ENCODE results near the gene ZNF638. TPM values are rescaled to one million over a fixed set of nuclear protein-coding genes. Genes with fewer than 3 reads are reported as not detected.

The ZNF638 gene
- total RNA-seq, 1 experiment from 2014 or later = 40.0 TPM

DNA sequence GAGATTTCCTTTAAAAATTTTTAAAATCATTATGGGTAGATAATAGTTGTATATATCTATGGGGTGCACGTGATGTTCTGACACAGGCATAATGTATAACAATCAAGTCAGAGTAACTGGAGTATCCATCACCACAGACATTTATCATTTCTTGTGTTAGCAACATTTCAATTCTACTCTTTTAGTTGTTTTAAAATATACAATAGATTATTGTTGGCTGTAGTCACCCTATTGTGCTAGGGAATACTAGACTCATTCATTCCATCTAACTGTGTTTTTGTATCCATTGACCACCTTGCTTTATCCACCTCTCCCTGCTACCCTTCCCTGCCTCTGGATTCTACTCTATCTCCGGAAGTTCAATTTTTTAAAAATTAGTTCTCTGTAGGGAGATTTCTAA, 152.8 kb downstream of the ZNF638 start:
- H3K9me3 ChIP-seq = no peaks in the 10 kb centered on the region
- no peaks in the 10 kb centered on the region for H3K36me3 ChIP-seq
- H3K4me3 ChIP-seq = no peak overlapping the region
- no peaks in the 10 kb centered on the region for H3K27me3 ChIP-seq
- no peak for DNase-seq

Other genes with a start within 250 kb of the ZNF638 start
- 13.0 and 23.9 TPM in 2 replicates for gene MCEE, start 201.6 kb upstream of the ZNF638 start, total RNA-seq (2014; rRNA removed; shearing (Covaris generic); ENCODE audit: low replicate concordance)
- gene MPHOSPH10, start 201.1 kb upstream of the ZNF638 start, total RNA-seq (2014; rRNA removed; shearing (Covaris generic); ENCODE audit: low replicate concordance) = 12.5 and 44.0 TPM in 2 replicates
- gene PAIP2B, start 104.7 kb upstream of the ZNF638 start, total RNA-seq (2014; rRNA removed; shearing (Covaris generic); ENCODE audit: low replicate concordance) = 0.03 TPM in 1 of 2 replicates, not detected in the other
- 1.1 and 1.4 TPM in 2 replicates for gene DYSF, start 121.8 kb downstream of the ZNF638 start, total RNA-seq (2014; rRNA removed; shearing (Covaris generic); ENCODE audit: low replicate concordance)